Glomerular endothelial cell (primary cell): ENCODE results near the gene PTH1R. TPM values are rescaled to one million over a fixed set of nuclear protein-coding genes. Genes with fewer than 3 reads are reported as not detected.

Source experiments
- DNase-seq: peaks from one replicate; pipeline ENCODE4 v3.0.0-alpha.2; 2011; ENCODE audit warnings: low read depth, low spot score; ENCODE audit errors: extremely low read depth
- total RNA-seq: library from RNA; depleted of rRNA; stranded (reverse); fragments of >200 nt; gene quantifications from 2 replicates; pipeline ENCODE4 v1.2.3, GENCODE V29; 2015

Gene PTH1R
- total RNA-seq, result not detected in 2 replicates

DNA sequence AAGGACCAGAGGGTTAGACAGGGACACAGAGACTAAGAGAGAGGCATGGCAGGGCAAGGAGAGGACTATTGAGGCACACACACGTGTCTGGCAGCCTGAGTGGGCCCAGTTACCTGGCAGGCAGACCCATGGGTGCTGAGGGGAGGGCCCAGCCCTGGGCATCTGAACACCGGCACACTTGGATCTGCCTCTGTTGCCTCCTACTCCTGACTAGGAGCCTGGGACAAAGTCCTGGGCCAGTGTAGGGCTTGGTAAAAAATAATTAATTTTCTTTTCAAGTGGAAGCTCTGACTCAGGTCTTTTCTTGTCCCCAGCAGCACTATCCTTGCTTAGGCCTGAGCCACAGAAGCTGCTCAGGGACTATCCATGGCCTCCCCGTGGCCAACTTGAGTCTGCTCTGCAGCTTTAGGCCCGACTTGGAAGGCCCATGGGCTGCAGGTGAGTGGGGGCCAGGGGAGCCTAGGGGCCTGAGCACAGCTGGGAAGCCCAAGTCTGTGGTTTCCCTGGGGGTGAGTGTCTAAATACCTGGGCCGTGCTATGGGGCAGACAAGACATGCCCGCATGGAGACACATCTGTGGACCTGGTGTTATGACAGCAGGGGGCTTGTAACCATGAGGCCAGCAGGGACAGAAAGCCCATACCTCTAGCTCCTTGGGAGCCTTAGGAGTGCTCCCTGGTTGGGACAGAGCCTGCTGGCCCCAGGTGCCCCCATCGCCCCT, at the start of gene PTH1R:
PTH1R (plus strand) TSS at position 316 of the 720 bp plus-strand sequence. CDS start 5,839 bp downstream, outside the sequence.
- DNase-seq, result no peak

- no peak for DNase-seq
Measured at GRCh38 chr3:46829699-46830208, 47.8 kb upstream of the PTH1R start.

DNA sequence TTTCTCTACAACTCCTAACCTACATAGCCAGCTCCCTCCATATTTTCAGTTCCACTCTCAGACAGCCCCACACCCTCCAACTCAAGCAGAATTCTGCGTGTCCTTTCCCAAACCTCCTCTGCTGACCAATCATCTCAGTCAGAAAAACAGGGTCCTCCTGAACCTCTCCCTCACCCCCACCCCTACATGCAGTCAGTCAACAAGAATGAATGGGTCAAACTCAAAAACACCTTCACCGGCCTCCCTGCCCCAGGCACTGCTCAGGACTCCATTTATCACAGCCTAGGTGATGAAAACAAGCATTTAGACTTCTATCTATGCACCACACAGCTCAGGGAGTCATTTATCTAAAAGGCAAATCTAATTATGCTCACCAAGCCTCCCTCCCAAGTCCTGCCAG, 46.7 kb upstream of the PTH1R start:
- DNase-seq, result no peak

GRCh38 chr3:46831316-46831715, 46.2 kb upstream of the PTH1R start:
- DNase-seq, result no peak

- no peak for DNase-seq
Measured at GRCh38 chr3:46831841-46832240, 45.7 kb upstream of the PTH1R start.

GRCh38 chr3:46833346-46834300, 43.9 kb upstream of the PTH1R start:
- no peak for DNase-seq

- no peak for DNase-seq
Measured at GRCh38 chr3:46835054-46835453, 42.5 kb upstream of the PTH1R start.

GRCh38 chr3:46835491-46835890, 42.0 kb upstream of the PTH1R start:
- DNase-seq, result no peak

DNA sequence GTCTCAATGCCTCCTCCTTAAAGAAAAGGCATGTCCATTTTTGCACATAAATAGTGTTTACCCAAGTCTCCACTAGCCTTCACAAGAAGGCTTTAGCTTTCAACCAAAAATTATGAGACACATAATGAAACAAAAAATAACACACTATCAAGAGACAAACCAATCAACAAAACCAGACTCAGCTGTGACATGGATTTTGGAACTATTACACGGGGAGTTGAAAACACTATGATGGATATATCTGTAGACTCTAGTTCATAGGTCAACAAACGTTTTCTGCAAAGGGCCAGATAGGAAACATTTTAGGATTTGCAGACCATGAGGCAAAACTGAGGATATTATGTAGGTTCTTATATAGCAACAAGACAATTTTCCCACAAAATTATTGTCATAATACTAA, 39.2 kb upstream of the PTH1R start:
- no peak for DNase-seq

DNA sequence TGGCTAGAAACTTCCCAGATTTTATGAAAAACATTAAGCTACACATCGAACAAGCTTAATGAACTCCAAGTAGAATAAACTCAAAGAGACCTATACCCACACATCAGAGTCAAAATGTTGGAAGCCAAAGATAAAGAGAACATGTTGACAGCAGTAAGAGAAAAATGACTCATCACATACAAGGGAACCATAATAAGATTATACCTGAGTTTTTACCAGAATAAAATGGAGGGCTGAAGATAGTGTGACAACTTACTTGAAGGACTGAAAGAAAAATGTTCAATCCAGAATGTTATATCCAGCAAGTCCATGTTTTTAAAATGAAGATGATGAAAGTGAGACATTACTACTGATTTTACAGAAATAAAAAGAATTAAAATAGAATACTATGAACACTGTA, 37.0 kb upstream of the PTH1R start:
- no peak for DNase-seq

- DNase-seq, result no peak
Measured at GRCh38 chr3:46843508-46843907, 34.0 kb upstream of the PTH1R start.

- DNase-seq, result no peak
Measured at GRCh38 chr3:46844397-46844796, 33.1 kb upstream of the PTH1R start.

GRCh38 chr3:46844881-46845312, 32.6 kb upstream of the PTH1R start:
- no peak for DNase-seq

- DNase-seq, result no peak
Measured at GRCh38 chr3:46845397-46845859, 32.1 kb upstream of the PTH1R start.

- DNase-seq, result no peak
Measured at GRCh38 chr3:46845860-46846623, 31.5 kb upstream of the PTH1R start.

- DNase-seq, result no peak
Measured at GRCh38 chr3:46846624-46847542, 30.6 kb upstream of the PTH1R start.

DNA sequence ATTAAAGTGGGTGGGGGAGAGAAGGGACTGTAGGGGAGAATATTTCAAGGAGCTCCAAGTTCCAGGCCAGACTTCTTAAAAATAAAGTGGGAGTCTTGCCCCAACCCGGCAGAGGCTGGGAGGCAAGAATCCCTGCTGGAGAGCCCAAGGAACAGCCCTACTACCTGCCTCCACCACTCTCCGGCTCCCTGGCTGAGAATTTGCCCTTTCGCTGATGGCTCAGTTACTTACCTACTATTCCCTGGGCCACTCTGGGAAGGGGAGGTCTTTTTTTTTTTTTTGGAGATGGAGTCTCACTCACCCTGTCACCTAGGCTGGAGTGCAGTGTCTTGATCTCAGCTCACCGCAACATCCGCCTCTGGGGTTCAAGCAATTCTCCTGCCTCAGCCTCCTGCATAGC, 29.8 kb upstream of the PTH1R start:
- DNase-seq, result no peak

GRCh38 chr3:46848271-46849044, 29.1 kb upstream of the PTH1R start:
- peak; percentile 45 for DNase-seq
